Measurements from ENCODE around the gene OR8U1. TPM values are rescaled to one million over a fixed set of nuclear protein-coding genes. Genes with fewer than 3 reads are reported as not detected.

The OR8U1 gene
- polyA plus RNA-seq, 1 donor (not counting 4 experiments of a cell fraction or from before 2014, with no cell fraction given): not detected

GRCh38 chr11:56410801-56411200, 35.4 kb downstream of the OR8U1 start:
- DNase-seq (ENCODE audit: low read depth, low spot score) (no peak), FAIRE-seq (no peak)
- dilution Hi-C loops (cut with MboI; ENCODE audit: extremely low pct_ligation_motif_present, low sequenced_read_pairs): no loop called here
- no peak overlapping the region for H3K9ac ChIP-seq (ENCODE audit: control insufficient read depth, extremely low read depth, insufficient read depth, low read length)
- H3K4me3 ChIP-seq (ENCODE audit: control insufficient read depth in 2 of 3, extremely low read depth in 1 of 3, insufficient read depth in 2 of 3, low read depth in 1 of 3, low read length in 3 of 3): no peak overlapping the region
- H3K9me1 ChIP-seq (ENCODE audit: control insufficient read depth, extremely low read depth, insufficient read depth, low read length): no peaks in the 10 kb centered on the region
- H3K9me3 ChIP-seq (ENCODE audit: control insufficient read depth, low read depth, low read length): no peaks in the 10 kb centered on the region
- TF ChIP-seq EZH2 (IDR thresholded peaks at IDR 0.05; ENCODE audit: low read length) (no peak), CTCF (optimal IDR thresholded peaks at IDR 0.05 in 1 of 3, IDR thresholded peaks at IDR 0.05 in 1 of 3, conservative IDR thresholded peaks at IDR 0.05 in 1 of 3; ENCODE audit: extremely low read depth in 1 of 3, insufficient read depth in 2 of 3, low read length in 3 of 3) (no peak)
- no peaks in the 10 kb centered on the region for H4K20me1 ChIP-seq (ENCODE audit: control insufficient read depth, extremely low read depth, insufficient read depth, low read length)
- H3K27ac ChIP-seq (ENCODE audit: control insufficient read depth, insufficient read depth, low read length): no peak overlapping the region
- no peak overlapping the region for H3K4me2 ChIP-seq (ENCODE audit: control insufficient read depth, extremely low read depth, insufficient read depth, low read depth, low read length)
- no peaks in the 10 kb centered on the region for H3K27me3 ChIP-seq (ENCODE audit: control insufficient read depth, extremely low read depth, insufficient read depth, low read length)
- no peaks in the 10 kb centered on the region for H3K4me1 ChIP-seq (ENCODE audit: control insufficient read depth, extremely low read depth, insufficient read depth, low read length)
- no peaks in the 10 kb centered on the region for H3K79me2 ChIP-seq (ENCODE audit: control insufficient read depth, insufficient read depth, low read length)
- H2AFZ ChIP-seq (ENCODE audit: control insufficient read depth, low read length): no peak overlapping the region
- no peaks in the 10 kb centered on the region for H3K36me3 ChIP-seq (ENCODE audit: control insufficient read depth in 2 of 2, extremely low read depth in 1 of 2, insufficient read depth in 2 of 2, low read length in 2 of 2)

- no peaks in the 10 kb centered on the region for H3K79me2 ChIP-seq (ENCODE audit: control insufficient read depth, insufficient read depth, low read length)
- no peak within 1 kb of the TSS for H2AFZ ChIP-seq (ENCODE audit: control insufficient read depth, low read length)
- TF ChIP-seq CTCF (optimal IDR thresholded peaks at IDR 0.05 in 1 of 3, IDR thresholded peaks at IDR 0.05 in 1 of 3, conservative IDR thresholded peaks at IDR 0.05 in 1 of 3; ENCODE audit: extremely low read depth in 1 of 3, insufficient read depth in 2 of 3, low read length in 3 of 3) (no peak), EZH2 (IDR thresholded peaks at IDR 0.05; ENCODE audit: low read length) (no peak)
- no peak within 1 kb of the TSS for H3K9ac ChIP-seq (ENCODE audit: control insufficient read depth, extremely low read depth, insufficient read depth, low read length)
- no peaks in the 10 kb centered on the region for H3K4me1 ChIP-seq (ENCODE audit: control insufficient read depth, extremely low read depth, insufficient read depth, low read length)
- H3K27me3 ChIP-seq (ENCODE audit: control insufficient read depth, extremely low read depth, insufficient read depth, low read length): no peaks in the 10 kb centered on the region
- no peak within 1 kb of the TSS for H3K4me2 ChIP-seq (ENCODE audit: control insufficient read depth, extremely low read depth, insufficient read depth, low read depth, low read length)
- H4K20me1 ChIP-seq (ENCODE audit: control insufficient read depth, extremely low read depth, insufficient read depth, low read length): no peaks in the 10 kb centered on the region
- H3K4me3 ChIP-seq (ENCODE audit: control insufficient read depth in 2 of 3, extremely low read depth in 1 of 3, insufficient read depth in 2 of 3, low read depth in 1 of 3, low read length in 3 of 3): no peak within 1 kb of the TSS
- no peaks in the 10 kb centered on the region for H3K9me1 ChIP-seq (ENCODE audit: control insufficient read depth, extremely low read depth, insufficient read depth, low read length)
- DNase-seq (ENCODE audit: low read depth, low spot score) (no peak), FAIRE-seq (no peak)
- H3K36me3 ChIP-seq (ENCODE audit: control insufficient read depth in 2 of 2, extremely low read depth in 1 of 2, insufficient read depth in 2 of 2, low read length in 2 of 2): no peaks in the 10 kb centered on the region
- no peaks in the 10 kb centered on the region for H3K9me3 ChIP-seq (ENCODE audit: control insufficient read depth, low read depth, low read length)
- dilution Hi-C loops (cut with MboI; ENCODE audit: extremely low pct_ligation_motif_present, low sequenced_read_pairs): no loop called here
- no peak within 1 kb of the TSS for H3K27ac ChIP-seq (ENCODE audit: control insufficient read depth, insufficient read depth, low read length)
These were observed 37.0 kb downstream of the OR8U1 start, which contains the start of gene OR5AL1 for GRCh38 chr11:56412396-56412795. TSS of gene OR5AL1 (plus strand) at chr11:56412696.

Other genes with a start within 250 kb of the OR8U1 start
- not detected in 3 replicates for gene OR8J3, start 235.4 kb upstream of the OR8U1 start, polyA plus RNA-seq
- not detected in 3 replicates for gene OR8K5, start 215.3 kb upstream of the OR8U1 start, polyA plus RNA-seq
- gene OR5J2, start 199.0 kb upstream of the OR8U1 start, polyA plus RNA-seq: not detected in 3 replicates
- gene OR5T2, start 141.4 kb upstream of the OR8U1 start, polyA plus RNA-seq: not detected in 3 replicates
- not detected in 3 replicates for gene OR5T3, start 123.4 kb upstream of the OR8U1 start, polyA plus RNA-seq
- gene OR5T1, start 101.5 kb upstream of the OR8U1 start, polyA plus RNA-seq: not detected in 3 replicates
- gene OR8H1, start 83.4 kb upstream of the OR8U1 start, polyA plus RNA-seq: not detected in 3 replicates
- gene OR8K3, start 60.5 kb upstream of the OR8U1 start, polyA plus RNA-seq: not detected in 3 replicates
- not detected in 3 replicates for gene OR8K1, start 29.6 kb upstream of the OR8U1 start, polyA plus RNA-seq
- not detected in 3 replicates for gene OR8J1, start 21.3 kb upstream of the OR8U1 start, polyA plus RNA-seq
- gene OR5AL1, start 37.1 kb downstream of the OR8U1 start, polyA plus RNA-seq: not detected in 3 replicates
- not detected in 3 replicates for gene OR5M3, start 97.7 kb downstream of the OR8U1 start, polyA plus RNA-seq
- not detected in 3 replicates for gene OR5M8, start 115.7 kb downstream of the OR8U1 start, polyA plus RNA-seq
- gene OR5M11, start 167.6 kb downstream of the OR8U1 start, polyA plus RNA-seq: not detected in 3 replicates
- not detected in 3 replicates for gene OR5M10, start 202.1 kb downstream of the OR8U1 start, polyA plus RNA-seq
- gene OR5M1, start 239.2 kb downstream of the OR8U1 start, polyA plus RNA-seq: not detected in 3 replicates

Data from keratinocyte (primary cell).